Measurements from ENCODE around the gene PDAP1. TPM values are rescaled to one million over a fixed set of nuclear protein-coding genes. Genes with fewer than 3 reads are reported as not detected.
A peak's percentile ranks its signal among the peaks of the same experiment; 100 is the strongest.

The PDAP1 gene
- total RNA-seq, 1 experiment from 2014 or later, result 200 TPM

DNA sequence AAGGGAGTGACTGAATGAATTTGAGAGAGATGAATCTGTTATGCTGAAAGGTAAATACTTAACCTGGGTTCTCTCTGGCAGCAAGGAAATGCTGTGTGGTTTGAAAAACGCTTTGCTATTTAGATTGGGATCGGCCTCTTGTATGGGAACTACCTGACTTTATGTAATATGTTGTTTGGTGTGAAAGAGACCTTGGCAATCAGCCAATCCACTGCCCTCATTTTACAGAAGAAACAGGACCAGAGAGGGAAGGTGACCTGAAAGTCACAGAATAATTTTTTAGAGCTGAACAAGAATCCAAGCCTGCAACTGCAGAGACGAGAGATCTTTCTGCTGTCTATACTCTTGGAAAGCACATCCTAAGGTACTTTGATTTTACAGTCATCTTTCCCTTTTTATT, 1.4 kb upstream of the PDAP1 start:
- peaks cover 28 to 42% of the 10 kb centered on the region in 2 experiments; a peak in 3 of 4 replicates for H3K36me3 ChIP-seq (ENCODE audit: control insufficient read depth in 1 of 2, insufficient read depth in 2 of 2, low read length in 2 of 2)
- POLR2A ChIA-PET, result no interaction called here

DNA sequence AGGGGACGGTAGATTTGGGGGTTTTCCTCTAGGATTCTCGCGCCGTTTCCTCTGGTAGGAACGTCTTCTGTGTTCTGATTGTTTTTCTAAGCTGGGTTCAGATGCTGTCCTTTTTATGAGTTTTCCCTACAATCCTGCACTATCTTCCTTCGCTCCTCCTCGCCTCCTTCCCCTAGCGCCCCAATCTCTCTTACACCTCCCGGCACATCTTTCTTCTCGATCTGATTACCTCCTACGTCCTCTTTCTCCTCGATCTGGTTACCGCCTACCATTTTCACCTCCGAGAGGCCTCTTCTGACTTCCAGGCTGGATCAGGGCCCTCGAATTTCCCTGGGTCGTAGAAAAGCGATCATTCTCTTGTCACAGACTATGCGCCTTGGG, 785 bp upstream of the PDAP1 start:
- intact Hi-C loops (cut with micrococcal nuclease), result no loop called here
- ATAC-seq (peak; percentile 6; the same call in 1 of the 2 replicates), DNase-seq (ENCODE audit: low read depth, low spot score) (no peak)
- H2AFZ ChIP-seq (ENCODE audit: low read depth, low read length, poor library complexity, severe bottlenecking), result no peak overlapping the region
- H3K4me1 ChIP-seq (ENCODE audit: control insufficient read depth in 1 of 2, insufficient read depth in 2 of 2, low read length in 2 of 2), result peaks cover 13 to 19% of the 10 kb centered on the region in 2 experiments; a peak in 3 of 4 replicates
- CTCF ChIA-PET, result no interaction called here
- H4K20me1 ChIP-seq (ENCODE audit: insufficient read depth), result no peaks in the 10 kb centered on the region; the same call in 1 of the 2 replicates
- no peaks in the 10 kb centered on the region for H3K27me3 ChIP-seq (ENCODE audit: insufficient read depth, low read length)
- RAD21 ChIA-PET (ENCODE audit: low non-redundant PET in 1 of 2, low total read pairs in 2 of 2, uncharacterized antibody in 2 of 2, unreplicated experiment in 2 of 2), result no interaction called here
- POLR2A ChIA-PET, result interaction anchor here (0.7 to 1.5 kb wide), 9 partner anchors 10 to 149 kb away, joined by 3 to 6 read pairs (median 5); partner anchors contain the start of genes ZKSCAN5 and ZNF655
- no peaks in the 10 kb centered on the region for H3K9me2 ChIP-seq (ENCODE audit: insufficient read depth)
- peak overlapping the region; percentile 94 for H3K27ac ChIP-seq (ENCODE audit: low read depth, low read length)
- peak overlapping the region; percentile 96 for H3K4me2 ChIP-seq (ENCODE audit: low read length)
- peak overlapping the region; percentile 89 for H3K9ac ChIP-seq (ENCODE audit: low read length)
- no peaks in the 10 kb centered on the region for H3K9me3 ChIP-seq (ENCODE audit: control insufficient read depth in 1 of 2, insufficient read depth in 1 of 2, low read depth in 1 of 2, low read length in 2 of 2)
- peaks cover 23 to 41% of the 10 kb centered on the region in 2 experiments; a peak in 3 of 4 replicates for H3K36me3 ChIP-seq (ENCODE audit: control insufficient read depth in 1 of 2, insufficient read depth in 2 of 2, low read length in 2 of 2)
- H3K79me2 ChIP-seq (ENCODE audit: insufficient read depth, low read length), result peaks cover 83% of the 10 kb centered on the region
- BruUV-seq (replicated peaks), result TSS peak; percentile 66
- H3K4me3 ChIP-seq (replicated peaks in 1 of 2; ENCODE audit: low read depth in 1 of 2, low read length in 2 of 2), result peak overlapping the region; percentile 92 to 100
- TF ChIP-seq SIN3A (IDR thresholded peaks at IDR 0.05; ENCODE audit: low read depth), result no peak
- TF ChIP-seq CBX3 (IDR thresholded peaks at IDR 0.05; ENCODE audit: low read depth), result no peak
- TF ChIP-seq EGR1 (IDR thresholded peaks at IDR 0.05; ENCODE audit: low read depth), result no peak
- TF ChIP-seq TCF7L2 (IDR thresholded peaks at IDR 0.05; ENCODE audit: borderline replicate concordance, extremely low read depth, insufficient read depth, insufficient read length), result no peak
- TF ChIP-seq CEBPB (IDR thresholded peaks at IDR 0.05; ENCODE audit: low read depth), result no peak
- no peak for TF ChIP-seq SRF (IDR thresholded peaks at IDR 0.05; ENCODE audit: low read depth)
- no peak for TF ChIP-seq JUND (IDR thresholded peaks at IDR 0.05)
- TF ChIP-seq FOSL1 (IDR thresholded peaks at IDR 0.05; ENCODE audit: low read depth), result no peak
- TF ChIP-seq POLR2A (IDR thresholded peaks at IDR 0.05; ENCODE audit: borderline replicate concordance, extremely low read depth, insufficient read depth, insufficient read length), result no peak
- TF ChIP-seq, protein P1, sequence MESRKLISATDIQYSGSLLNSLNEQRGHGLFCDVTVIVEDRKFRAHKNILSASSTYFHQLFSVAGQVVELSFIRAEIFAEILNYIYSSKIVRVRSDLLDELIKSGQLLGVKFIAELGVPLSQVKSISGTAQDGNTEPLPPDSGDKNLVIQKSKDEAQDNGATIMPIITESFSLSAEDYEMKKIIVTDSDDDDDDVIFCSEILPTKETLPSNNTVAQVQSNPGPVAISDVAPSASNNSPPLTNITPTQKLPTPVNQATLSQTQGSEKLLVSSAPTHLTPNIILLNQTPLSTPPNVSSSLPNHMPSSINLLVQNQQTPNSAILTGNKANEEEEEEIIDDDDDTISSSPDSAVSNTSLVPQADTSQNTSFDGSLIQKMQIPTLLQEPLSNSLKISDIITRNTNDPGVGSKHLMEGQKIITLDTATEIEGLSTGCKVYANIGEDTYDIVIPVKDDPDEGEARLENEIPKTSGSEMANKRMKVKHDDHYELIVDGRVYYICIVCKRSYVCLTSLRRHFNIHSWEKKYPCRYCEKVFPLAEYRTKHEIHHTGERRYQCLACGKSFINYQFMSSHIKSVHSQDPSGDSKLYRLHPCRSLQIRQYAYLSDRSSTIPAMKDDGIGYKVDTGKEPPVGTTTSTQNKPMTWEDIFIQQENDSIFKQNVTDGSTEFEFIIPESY (IDR thresholded peaks at IDR 0.05; ENCODE audit: extremely low read depth, insufficient replicate concordance, low read length), result no peak
- no peak for TF ChIP-seq ELF1 (IDR thresholded peaks at IDR 0.05; ENCODE audit: borderline replicate concordance, low read depth)
- no peak for TF ChIP-seq POLR2AphosphoS5 (IDR thresholded peaks at IDR 0.05; ENCODE audit: low read depth, low read length)
- no peak for TF ChIP-seq EZH2 (IDR thresholded peaks at IDR 0.05)
- no peak for TF ChIP-seq YY1 (IDR thresholded peaks at IDR 0.05; ENCODE audit: extremely low read depth, insufficient replicate concordance, low read depth, low read length)
- no peak for TF ChIP-seq RAD21 (IDR thresholded peaks at IDR 0.05; ENCODE audit: low read depth)
- TF ChIP-seq SP1 (IDR thresholded peaks at IDR 0.05; ENCODE audit: low read depth), result no peak

More for the DNA sequence above, 1.4 kb upstream of the PDAP1 start:
- Histone ChIP-seq H3K9me3 (ENCODE audit: control insufficient read depth in 1 of 2, insufficient read depth in 1 of 2, low read depth in 1 of 2, low read length in 2 of 2) (no peaks in the 10 kb centered on the region), H3K9me2 (ENCODE audit: insufficient read depth) (no peaks in the 10 kb centered on the region), H3K4me2 (ENCODE audit: low read length) (peak overlapping the region; percentile 96), H3K27ac (ENCODE audit: low read depth, low read length) (no peak overlapping the region), H3K4me3 (replicated peaks in 1 of 2; ENCODE audit: low read depth in 1 of 2, low read length in 2 of 2) (peak overlapping the region; percentile 92 to 100), H2AFZ (ENCODE audit: low read depth, low read length, poor library complexity, severe bottlenecking) (no peak overlapping the region), H3K4me1 (ENCODE audit: control insufficient read depth in 1 of 2, insufficient read depth in 2 of 2, low read length in 2 of 2) (peaks cover 13 to 19% of the 10 kb centered on the region in 2 experiments; a peak in 3 of 4 replicates), H3K27me3 (ENCODE audit: insufficient read depth, low read length) (no peaks in the 10 kb centered on the region), H4K20me1 (ENCODE audit: insufficient read depth) (no peaks in the 10 kb centered on the region; the same call in 1 of the 2 replicates), H3K9ac (ENCODE audit: low read length) (peak overlapping the region; percentile 89), H3K79me2 (ENCODE audit: insufficient read depth, low read length) (peaks cover 77% of the 10 kb centered on the region)
- no TSS peak for BruUV-seq (replicated peaks)
- DNase-seq (ENCODE audit: low read depth, low spot score) (no peak), ATAC-seq (no peak)
- intact Hi-C loops (cut with micrococcal nuclease), result no loop called here
- TF ChIP-seq SP1 (IDR thresholded peaks at IDR 0.05; ENCODE audit: low read depth) (no peak), ZNF274 (IDR thresholded peaks at IDR 0.05; ENCODE audit: low read depth, low read length) (no peak), ELF1 (IDR thresholded peaks at IDR 0.05; ENCODE audit: borderline replicate concordance, low read depth) (no peak)
- TF ChIP-seq, protein P2, sequence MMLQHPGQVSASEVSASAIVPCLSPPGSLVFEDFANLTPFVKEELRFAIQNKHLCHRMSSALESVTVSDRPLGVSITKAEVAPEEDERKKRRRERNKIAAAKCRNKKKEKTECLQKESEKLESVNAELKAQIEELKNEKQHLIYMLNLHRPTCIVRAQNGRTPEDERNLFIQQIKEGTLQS (IDR thresholded peaks at IDR 0.05), result no peak
- RAD21 ChIA-PET (ENCODE audit: low non-redundant PET in 1 of 2, low total read pairs in 2 of 2, uncharacterized antibody in 2 of 2, unreplicated experiment in 2 of 2), result no interaction called here
- CTCF ChIA-PET, result no interaction called here
